NCI-H2081 (cell line): ENCODE data around the gene F10.
"Not testable (repeated sequence)": the region's sequence is repeated elsewhere in the genome, so short reads cannot be mapped to it uniquely, and the experiment has no call there.

Source experiments
- DNase-seq, 2 experiments: peaks; one replicate each; lab custom pipeline; 2025; lab: John Stamatoyannopoulos, UW

F10 gene

DNA sequence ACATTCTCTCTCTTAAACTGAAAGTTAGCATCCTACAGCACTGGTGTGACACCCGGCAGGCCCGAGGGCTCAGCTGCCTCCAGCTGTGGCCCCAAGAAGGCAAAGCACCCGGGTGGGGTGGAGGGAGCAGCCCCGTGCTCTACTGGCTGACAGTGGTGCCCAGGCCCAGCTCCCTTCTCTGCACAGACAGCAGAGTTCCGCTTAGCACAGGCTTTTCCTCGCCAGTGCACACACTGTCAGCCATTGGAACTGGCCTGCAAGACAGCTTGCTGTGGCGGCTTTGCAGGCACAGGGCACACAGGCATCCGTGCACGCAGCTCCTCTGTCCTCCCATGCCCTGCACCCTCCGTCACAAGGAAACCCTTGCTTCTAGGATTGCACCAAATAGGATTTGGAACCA lies 20.3 kb upstream of the F10 start:
- DNase-seq: not testable (repeated sequence)

DNA sequence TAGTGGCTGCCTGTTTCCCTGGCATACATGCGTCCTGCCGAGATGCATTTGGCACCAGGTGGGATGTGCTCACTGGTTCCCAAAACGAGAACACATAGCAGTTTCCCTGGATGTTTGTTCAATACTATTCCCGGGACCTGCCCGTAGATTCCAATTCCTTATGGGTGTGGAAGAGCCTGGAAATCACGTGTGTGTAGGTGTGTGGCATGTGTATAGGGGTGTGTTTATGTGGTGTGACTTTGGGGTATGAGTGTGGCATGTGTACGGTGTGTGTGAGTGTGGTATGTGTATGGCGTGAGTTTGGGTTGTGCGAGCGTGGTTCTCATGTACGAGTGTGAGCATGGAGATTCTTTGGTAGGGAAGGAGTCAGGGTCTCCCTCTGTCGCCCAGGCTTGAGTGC lies 19.9 kb upstream of the F10 start:
- no peak for DNase-seq

DNA sequence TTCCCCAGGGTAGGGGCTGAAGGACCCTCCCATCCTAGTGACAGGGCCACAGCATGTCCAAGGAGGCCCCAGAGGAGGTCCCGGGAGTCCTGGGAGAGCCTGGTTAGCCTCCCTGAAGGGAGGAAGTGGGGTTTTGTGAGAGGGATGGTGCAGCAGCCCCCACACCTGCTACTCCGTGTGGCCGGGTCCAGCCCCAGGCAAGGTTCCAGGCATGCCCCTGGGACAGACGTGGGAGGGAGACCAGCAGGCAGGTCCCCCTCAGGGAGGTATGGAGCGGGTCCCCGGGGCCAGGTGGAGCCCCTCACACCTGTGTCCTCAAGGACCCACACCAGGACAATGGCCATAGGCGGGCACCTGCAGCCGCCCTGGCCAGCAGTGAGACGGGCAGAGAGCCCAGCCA lies 19.0 kb upstream of the F10 start:
- DNase-seq: no peak

DNA sequence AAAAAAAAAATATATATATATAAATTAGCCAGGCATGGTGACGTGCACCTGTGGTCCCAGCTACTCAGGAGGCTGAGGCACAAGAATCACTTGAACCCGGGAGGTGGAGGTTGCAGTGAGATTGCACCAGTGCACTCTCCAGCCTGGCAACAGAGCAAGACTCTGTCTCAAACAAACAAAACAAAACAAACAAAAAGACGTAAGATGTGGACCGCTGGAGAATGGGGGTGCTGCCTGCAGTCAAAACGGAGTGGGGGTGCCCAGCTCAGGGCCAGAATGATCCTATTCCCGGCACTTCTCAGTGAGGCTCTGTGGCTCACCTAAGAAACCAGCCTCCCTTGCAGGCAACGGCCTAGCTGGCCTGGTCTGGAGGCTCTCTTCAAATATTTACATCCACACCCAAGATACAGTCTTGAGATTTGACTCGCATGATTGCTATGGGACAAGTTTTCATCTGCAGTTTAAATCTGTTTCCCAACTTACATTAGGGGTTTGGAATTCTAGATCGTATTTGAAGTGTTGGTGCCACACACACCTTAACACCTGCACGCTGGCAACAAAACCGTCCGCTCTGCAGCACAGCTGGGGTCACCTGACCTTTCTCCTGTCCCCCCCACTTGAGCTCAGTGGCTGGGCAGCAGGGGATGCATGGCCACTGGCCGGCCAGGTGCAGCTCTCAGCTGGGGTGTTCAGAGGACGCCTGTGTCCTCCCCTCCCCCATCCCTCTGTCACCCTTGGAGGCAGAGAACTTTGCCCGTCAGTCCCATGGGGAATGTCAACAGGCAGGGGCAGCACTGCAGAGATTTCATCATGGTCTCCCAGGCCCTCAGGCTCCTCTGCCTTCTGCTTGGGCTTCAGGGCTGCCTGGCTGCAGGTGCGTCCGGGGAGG lies 17.3 kb upstream of the F10 start, which contains the start of gene F7:
Gene F7 (plus strand): TSS at position 760 of the 889 bp plus-strand sequence. CDS start 51 bp downstream, at position 811.
- DNase-seq: no peak

DNA sequence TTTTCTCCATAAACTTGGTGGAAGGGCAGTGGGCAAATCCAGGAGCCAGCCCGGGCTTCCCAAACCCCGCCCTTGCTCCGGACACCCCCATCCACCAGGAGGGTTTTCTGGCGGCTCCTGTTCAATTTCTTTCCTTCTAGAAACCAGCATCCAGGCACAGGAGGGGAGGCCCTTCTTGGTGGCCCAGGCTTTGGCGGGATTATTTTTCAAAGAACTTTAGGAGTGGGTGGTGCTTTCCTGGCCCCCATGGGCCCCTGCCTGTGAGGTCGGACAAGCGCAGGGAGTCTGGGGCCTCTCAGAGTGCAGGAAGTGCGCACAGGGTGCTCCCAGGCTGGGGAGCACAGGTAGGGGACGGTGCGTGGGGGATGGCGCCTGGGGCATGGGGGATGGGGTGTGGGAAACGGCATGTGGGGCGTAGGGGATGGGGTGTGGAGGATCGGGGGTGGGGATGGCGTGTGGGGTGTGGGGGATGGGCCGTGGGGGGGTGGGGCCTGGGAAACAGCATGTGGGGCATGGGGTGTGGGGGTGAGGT lies 16.6 kb upstream of the F10 start:
- DNase-seq: no peak

DNA sequence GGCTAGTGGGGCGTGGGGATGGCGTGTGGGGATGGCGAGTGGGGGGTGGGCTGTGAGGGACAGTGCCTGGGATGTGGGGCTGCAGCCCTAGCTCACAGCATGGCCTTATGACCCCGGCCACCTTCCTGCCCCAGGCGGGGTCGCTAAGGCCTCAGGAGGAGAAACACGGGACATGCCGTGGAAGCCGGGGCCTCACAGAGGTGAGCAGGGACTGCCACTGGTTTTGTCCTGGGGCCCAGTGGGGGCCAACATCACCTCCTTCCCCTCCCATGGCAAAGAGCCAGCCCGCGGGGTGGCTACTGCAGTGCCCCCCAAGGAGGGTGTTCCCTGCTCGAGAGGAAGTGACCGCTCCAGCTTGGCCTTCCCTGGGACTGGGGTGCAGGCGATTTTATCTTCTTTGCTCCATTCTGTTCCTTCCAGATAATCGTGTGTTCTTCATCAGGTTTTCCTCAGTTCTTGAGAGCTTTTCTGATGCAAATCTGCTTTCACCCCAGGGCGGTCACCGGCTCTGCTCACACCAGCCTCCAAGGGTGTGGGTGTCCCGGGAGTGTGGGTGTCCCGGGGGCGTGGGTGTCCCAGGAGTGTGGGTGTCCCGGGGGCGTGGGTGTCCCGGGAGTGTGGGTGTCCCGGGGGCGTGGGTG lies 15.8 kb upstream of the F10 start:
- DNase-seq: no peak

DNA sequence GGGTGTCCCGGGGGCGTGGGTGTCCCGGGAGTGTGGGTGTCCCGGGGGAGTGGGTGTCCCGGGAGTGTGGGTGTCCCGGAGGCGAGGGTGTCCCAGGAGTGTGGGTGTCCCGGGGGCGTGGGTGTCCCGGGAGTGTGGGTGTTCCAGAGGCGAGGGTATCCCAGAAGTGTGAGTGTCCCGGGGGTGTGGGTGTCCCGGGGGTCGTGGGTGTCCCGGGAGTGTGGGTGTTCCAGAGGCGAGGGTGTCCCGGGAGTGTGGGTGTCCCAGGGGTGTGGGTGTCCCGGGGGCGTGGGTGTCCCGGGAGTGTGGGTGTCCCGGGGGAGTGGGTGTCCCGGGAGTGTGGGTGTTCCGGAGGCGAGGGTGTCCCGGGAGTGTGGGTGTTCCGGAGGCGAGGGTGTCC lies 14.1 kb upstream of the F10 start:
- not testable (repeated sequence) for DNase-seq

DNA sequence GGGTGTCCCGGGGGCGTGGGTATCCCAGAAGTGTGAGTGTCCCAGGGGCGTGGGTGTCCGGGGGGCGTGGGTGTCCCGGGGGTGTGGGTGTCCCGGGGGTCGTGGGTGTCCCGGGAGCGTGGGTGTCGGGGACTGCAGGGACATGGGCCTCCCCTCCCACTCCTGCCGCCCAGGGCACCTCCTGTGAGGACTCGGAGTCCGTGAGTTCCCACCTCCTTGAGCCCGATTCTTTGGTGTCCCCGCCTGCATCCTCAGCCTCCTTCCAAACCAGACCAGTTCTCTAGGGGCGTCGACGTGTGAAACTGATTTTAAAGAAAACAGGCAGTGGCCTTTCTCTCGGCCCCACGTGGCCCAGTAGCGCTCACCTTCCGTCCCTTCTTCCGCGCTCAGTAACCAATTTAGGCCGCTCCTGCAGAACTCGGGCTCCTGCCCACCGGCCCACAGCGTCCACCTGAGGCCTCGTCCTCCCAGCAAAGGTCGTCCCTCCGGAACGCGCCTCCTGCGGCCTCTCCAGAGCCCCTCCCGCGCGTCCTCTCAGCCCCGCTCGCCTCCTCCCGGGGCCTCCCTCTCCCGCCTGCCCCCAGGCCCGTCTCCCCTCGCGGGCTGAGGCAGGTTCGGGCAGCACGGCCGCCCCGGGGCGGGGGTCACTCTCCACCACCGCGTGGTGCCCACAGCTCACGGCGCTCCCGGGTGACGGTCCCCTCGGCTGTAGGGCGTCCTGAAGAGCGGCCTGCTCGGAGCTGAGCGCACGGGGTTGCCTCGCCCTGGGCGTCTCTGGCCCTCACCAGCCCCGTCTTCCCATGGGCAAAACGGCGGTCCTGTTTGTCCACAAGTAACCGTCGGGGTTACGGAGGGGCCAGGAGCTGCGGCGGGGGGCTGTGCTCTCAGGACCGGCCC lies 13.2 kb upstream of the F10 start:
- DNase-seq: no peak

DNA sequence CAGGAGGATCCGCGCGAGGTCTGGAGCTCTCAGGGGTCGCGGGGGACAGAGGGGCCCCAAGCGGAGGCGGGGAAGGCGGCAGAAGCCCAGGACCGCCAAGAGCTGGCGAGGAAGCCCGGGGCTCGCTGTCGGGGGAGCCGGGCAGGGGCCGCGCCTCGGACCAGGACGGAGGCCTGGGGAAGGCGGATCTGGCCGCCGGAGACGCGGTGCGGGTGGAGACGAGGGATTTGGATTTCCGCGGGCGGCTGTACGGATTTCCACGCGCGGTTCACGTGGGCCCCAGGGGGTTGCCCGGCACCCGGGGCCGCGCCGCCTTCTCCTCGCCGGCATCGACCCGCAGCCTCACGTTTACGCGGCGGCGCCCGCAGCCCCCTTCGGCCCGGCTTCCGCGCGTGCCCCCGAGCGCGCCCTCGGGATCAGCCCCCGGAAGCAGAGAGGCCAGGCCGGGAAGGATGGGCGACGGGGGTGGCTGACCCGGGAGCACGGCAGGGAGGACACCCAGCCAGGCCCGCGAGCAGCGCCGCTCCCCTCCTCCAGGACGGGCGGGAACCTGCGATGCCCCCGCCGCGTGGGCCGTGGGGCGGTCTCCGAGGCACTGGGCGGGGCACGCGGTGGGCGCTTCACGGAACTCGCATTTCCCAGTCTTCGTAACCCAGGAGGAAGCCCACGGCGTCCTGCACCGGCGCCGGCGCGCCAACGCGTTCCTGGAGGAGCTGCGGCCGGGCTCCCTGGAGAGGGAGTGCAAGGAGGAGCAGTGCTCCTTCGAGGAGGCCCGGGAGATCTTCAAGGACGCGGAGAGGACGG lies 12.3 kb upstream of the F10 start:
- no peak for DNase-seq

DNA sequence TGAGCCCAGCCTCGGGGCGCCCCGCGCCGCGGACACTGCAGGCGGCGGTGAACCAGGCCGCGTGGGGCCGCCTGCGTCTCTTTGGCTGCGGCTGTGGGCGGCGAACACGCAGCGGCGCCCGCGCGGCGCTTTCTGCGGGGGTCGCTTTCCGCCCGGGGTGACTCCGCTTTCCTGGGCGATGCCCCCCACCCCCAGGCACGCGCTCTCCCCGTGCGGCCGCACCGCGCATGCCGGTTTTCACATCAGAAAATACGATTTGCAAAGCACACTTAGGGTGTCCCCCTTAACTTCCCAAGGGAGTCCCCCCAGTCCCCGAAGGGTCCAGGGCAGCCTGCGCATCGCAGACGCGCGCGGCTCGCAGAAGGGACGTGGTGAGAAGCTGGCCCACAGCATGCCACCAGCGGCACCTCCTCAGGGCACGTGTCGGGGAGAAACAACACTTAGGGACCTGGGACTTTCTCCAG lies 11.7 kb upstream of the F10 start:
- no peak for DNase-seq

DNA sequence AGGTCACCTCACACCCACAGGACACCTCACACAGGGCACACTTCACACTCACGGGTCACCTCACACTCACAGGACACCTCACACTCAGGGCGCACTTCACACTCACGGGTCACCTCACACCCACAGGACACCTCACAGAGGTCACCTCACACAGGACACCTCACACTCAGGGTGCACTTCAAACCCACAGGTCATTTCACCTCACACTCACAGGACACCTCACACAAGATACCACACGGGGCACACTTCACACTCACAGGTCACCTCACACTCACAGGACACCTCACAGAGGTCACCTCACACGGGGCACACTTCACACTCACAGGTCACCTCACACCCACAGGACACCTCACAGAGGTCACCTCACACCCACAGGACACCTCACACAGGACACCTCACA lies 10.8 kb upstream of the F10 start:
- not testable (repeated sequence) for DNase-seq

DNA sequence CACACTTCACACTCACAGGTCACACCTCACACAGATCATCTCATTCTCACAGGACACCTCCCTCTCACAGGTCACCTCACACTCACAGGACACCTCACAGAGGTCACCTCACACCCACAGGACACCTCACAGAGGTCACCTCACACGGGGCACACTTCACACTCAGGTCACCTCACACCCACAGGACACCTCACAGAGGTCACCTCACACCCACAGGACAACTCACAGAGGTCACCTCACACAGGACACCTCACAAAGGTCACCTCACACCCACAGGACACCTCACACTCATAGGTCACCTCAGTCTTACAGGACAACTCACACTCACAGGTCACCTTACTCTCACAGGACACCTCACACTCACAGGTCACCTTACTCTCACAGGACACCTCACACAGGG lies 10.1 kb upstream of the F10 start:
- not testable (repeated sequence) for DNase-seq

DNA sequence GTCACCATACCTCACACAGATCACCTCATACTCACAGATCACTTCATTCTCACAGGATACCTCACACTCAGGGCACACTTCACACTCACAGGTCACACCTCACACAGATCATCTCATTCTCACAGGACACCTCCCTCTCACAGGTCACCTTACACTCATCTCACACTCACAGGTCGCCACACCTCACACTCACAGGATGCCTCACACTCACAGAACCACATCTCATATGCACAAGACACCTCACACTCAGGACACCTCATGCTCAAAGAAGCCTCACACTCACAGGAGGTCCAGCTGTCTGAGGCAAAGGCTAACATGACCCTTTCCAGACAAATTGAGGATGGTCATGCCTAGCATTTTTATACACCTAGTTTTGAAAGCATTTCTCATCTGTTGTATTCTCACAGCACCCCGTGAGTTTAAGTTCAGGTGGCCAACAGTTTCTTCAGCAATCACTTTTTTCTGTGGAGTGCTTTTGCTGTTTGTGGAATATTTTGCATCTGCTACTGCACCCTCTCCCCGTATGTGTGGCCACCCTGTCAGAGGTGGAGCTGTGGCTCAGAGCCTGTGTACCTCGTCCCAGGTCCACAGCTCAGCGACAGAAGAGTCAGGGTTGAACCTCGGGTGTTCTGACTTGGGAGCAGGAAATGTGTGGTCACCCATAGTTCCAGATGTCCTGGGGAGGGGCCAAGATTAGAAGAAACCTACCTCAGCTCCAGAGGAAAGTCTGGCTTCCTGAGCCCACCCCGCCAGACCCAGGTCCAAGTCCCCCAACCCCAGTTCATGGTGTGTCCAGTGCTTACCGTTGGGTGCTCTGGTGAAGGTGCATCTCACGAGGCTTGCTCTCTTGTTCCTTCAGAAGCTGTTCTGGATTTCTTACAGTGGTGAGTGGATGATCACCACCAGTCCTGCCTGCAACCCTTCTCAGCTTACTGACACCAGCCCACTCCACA lies 9.4 kb upstream of the F10 start:
- no peak for DNase-seq

DNA sequence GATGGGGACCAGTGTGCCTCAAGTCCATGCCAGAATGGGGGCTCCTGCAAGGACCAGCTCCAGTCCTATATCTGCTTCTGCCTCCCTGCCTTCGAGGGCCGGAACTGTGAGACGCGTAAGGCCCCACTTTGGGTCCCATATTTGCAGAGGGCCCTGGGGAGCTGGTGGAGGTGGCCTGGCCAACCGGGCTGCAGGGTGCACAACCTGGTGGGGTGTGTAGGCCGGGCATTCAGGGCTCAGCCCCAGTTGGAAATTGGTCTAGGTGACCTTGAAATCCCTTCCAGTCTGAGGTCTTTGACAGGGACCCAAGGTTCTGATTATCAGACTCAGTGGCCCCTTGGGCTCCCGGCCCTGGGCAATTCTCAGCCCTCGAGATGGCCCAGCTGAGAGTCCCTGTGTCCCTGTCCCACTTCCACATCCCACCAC lies 8.7 kb upstream of the F10 start:
- no peak for DNase-seq

DNA sequence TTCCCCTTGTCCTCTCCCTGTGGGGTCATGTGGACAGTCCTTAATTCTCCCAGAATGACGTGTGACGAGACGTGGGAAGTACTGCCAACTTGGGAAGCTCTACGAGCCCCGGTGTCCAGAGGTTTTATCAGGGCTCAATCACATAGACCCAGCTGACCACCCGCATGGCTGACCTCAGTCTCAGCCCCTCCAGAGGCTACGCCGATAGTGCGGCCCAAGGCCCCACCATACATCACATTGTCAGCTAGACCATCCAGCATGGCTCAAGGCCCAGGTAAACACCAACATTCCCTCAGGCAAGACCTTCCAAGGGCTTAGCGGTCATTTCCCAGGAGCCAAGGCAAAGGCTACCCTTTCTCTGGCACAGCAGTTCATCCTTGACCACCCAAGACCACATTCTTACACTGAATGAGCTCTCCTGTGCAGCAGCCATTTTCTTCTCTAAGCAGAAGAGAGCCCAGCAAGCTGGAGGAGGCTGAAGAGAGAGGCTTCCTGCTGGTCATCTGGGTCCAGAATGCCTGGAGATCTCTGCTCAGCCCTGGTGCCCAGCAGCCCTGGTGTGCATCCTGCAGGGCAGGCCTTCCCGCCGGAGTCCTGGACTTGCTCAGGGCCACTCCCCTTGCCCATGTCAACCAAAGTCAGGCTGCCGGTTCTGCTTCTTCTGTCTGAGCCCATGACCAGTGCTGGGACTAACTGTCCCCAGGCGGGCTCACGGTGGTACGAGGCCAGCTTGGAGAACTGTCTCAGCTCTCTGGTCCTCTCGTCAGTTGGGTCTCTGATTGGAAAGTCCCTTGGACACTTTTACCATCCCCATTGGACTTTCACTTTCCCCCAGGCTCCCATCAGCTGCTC lies 7.9 kb upstream of the F10 start:
- no peak for DNase-seq

DNA sequence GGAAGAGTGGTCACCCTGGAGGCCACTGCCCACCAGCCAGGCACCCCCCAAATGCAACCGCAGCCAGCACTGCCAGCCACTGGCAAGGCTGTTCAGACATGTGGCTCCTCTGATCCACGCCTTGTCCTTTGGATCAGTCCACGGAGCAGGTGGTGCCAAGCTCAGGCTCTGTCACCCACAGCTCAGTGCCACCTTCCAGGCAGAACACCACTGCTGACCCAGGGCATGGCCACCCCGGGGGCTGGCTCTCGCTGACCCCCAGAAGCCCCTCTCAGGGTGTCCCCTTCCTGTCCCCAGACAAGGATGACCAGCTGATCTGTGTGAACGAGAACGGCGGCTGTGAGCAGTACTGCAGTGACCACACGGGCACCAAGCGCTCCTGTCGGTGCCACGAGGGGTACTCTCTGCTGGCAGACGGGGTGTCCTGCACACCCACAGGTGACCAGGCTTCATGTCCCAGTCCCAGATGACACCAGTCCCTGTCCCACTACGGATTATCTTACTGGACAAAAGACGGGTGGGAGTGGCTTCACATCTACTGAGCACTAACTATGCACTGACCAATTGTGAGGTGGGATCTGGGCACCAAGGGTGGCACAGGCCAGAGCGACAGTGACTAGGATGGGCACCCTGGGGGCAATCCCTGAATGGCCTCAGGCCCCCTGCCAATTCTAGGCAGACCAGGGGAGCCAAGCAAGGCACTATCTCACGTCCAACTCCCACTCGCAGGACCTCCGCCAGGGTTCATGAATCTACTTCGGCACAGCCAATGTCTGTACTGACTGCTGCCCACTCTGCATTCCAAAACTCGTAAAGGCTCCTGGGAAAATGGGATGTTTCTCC lies 7.0 kb upstream of the F10 start:
- DNase-seq: no peak

DNA sequence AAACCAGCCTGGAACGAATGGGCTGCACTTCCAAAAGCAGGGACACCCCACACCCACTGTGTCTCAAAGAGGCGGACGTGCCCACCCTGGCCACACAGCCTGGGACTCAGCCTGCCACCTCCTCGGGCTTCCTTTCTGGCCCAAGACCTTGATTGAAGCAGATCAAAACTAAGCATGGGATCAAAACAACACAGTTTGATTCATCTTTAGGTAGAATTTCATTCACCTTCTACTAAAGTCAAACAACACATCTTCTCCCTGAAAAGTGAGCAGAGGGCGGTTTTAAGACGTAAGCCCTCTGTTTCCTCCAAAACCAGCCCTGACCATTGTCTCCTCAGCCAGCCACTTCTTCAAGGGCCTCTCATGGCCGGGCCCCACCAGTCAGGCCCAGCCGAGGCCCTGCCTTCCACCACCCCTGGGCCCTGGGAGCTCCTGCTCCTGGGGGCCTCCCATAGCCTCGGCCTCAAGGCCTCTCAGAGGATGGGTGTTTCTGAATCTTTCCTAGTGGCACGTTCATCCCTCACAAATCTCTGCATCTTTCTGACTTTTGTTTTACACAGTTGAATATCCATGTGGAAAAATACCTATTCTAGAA lies 6.3 kb upstream of the F10 start:
- DNase-seq: no peak

DNA sequence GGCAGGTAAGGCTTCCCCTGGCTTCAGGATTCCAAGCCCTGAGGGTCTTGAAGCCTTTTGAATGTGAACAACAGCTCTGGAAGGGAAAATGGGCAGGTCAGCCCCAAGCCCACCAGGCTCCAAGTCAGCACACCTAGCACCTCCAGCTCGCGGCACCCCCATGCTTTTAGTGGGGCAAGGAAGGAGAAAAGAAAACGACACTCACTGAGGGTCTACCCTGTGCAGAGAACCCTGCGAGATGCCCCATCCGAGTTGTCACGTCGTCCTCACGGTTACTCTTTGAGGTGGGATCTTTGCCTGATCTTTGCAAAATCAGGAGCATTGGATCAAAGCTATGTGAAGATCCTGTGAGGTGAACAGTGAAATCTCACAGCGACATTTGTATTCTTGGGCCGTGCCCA lies 5.7 kb upstream of the F10 start:
- no peak for DNase-seq
